ENCODE measurements around the gene SPG11.
"Not testable (repeated sequence)": the region's sequence is repeated elsewhere in the genome, so short reads cannot be mapped to it uniquely, and the experiment has no call there.

Gene SPG11, protein sequence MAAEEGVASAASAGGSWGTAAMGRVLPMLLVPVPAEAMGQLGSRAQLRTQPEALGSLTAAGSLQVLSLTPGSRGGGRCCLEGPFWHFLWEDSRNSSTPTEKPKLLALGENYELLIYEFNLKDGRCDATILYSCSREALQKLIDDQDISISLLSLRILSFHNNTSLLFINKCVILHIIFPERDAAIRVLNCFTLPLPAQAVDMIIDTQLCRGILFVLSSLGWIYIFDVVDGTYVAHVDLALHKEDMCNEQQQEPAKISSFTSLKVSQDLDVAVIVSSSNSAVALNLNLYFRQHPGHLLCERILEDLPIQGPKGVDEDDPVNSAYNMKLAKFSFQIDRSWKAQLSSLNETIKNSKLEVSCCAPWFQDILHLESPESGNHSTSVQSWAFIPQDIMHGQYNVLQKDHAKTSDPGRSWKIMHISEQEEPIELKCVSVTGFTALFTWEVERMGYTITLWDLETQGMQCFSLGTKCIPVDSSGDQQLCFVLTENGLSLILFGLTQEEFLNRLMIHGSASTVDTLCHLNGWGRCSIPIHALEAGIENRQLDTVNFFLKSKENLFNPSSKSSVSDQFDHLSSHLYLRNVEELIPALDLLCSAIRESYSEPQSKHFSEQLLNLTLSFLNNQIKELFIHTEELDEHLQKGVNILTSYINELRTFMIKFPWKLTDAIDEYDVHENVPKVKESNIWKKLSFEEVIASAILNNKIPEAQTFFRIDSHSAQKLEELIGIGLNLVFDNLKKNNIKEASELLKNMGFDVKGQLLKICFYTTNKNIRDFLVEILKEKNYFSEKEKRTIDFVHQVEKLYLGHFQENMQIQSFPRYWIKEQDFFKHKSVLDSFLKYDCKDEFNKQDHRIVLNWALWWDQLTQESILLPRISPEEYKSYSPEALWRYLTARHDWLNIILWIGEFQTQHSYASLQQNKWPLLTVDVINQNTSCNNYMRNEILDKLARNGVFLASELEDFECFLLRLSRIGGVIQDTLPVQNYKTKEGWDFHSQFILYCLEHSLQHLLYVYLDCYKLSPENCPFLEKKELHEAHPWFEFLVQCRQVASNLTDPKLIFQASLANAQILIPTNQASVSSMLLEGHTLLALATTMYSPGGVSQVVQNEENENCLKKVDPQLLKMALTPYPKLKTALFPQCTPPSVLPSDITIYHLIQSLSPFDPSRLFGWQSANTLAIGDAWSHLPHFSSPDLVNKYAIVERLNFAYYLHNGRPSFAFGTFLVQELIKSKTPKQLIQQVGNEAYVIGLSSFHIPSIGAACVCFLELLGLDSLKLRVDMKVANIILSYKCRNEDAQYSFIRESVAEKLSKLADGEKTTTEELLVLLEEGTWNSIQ (N-terminal part only)

DNA sequence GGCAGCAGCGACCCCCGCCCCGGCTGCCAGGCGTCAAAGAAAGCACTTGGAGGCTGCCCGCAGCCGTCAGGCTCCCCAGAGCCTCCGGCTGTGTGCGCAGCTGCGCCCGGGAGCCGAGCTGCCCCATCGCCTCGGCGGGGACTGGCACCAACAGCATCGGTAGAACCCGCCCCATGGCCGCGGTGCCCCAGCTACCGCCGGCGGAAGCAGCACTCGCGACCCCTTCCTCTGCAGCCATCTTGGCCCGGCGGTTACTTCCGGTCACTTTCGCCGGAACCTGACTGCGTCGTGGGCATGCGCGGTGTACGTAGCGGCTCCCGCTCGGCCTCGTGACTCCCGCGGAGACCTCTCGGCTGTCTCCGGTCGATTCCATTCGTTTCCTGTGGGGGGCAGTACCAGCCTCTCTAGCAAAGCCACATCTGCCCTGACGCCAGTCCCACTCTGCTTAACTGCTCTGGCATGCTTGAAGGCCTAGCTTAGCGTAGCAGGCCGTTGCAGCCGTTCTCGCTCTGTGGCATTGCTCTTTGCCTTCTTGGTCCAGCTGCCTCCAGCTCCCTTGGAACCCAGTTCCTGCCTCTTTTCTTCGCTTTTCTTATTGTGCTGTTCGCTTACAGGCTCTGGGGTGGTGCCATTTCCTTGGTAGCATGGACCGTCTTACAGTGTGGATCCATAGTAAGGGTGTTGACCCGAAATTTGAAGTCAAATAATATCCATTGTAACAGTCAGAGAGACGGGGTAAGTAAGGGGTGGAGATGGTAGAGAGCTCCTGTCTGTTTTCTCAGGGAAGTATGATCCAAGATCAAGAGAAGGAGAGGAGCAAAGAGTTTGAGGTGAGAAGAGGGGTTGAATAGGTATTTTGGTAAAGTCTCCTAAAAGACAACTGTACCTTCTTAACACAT is at the start of gene SPG11:
TSS of gene SPG11 (minus strand) at position 253 of the 899 bp plus-strand sequence. CDS start at position 238, 15 bp downstream.
- peak; percentile 86 to 93 for DNase-seq (ENCODE audit: low read depth in 1 of 2, low spot score in 1 of 2)

DNA sequence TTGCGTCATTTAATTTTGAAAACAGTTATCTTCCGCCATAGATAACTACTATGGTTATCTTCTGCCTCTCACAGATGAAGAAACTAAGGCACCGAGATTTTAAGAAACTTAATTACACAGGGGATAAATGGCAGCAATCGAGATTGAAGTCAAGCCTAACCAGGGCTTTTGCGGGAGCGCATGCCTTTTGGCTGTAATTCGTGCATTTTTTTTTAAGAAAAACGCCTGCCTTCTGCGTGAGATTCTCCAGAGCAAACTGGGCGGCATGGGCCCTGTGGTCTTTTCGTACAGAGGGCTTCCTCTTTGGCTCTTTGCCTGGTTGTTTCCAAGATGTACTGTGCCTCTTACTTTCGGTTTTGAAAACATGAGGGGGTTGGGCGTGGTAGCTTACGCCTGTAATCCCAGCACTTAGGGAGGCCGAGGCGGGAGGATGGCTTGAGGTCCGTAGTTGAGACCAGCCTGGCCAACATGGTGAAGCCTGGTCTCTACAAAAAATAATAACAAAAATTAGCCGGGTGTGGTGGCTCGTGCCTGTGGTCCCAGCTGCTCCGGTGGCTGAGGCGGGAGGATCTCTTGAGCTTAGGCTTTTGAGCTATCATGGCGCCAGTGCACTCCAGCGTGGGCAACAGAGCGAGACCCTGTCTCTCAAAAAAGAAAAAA is 49.0 kb upstream of the SPG11 start:
- DNase-seq (ENCODE audit: low read depth in 1 of 2, low spot score in 1 of 2), result peak in 1 of 2 donors; percentile 33

DNA sequence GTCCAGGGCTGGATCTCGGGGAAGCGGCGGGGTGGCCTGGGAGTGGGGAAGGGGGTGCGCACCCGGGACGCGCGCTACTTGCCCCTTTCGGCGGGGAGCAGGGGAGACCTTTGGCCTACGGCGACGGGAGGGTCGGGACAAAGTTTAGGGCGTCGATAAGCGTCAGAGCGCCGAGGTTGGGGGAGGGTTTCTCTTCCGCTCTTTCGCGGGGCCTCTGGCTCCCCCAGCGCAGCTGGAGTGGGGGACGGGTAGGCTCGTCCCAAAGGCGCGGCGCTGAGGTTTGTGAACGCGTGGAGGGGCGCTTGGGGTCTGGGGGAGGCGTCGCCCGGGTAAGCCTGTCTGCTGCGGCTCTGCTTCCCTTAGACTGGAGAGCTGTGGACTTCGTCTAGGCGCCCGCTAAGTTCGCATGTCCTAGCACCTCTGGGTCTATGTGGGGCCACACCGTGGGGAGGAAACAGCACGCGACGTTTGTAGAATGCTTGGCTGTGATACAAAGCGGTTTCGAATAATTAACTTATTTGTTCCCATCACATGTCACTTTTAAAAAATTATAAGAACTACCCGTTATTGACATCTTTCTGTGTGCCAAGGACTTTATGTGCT is 48.4 kb upstream of the SPG11 start:
- peak; percentile 45 to 50 for DNase-seq (ENCODE audit: low read depth in 1 of 2, low spot score in 1 of 2)

DNA sequence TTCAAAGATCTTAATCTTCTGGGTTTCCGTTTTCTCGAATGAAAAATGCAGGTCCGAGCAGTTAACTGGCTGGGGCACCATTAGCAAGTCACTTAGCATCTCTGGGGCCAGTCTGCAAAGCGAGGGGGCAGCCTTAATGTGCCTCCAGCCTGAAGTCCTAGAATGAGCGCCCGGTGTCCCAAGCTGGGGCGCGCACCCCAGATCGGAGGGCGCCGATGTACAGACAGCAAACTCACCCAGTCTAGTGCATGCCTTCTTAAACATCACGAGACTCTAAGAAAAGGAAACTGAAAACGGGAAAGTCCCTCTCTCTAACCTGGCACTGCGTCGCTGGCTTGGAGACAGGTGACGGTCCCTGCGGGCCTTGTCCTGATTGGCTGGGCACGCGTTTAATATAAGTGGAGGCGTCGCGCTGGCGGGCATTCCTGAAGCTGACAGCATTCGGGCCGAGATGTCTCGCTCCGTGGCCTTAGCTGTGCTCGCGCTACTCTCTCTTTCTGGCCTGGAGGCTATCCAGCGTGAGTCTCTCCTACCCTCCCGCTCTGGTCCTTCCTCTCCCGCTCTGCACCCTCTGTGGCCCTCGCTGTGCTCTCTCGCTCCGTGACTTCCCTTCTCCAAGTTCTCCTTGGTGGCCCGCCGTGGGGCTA is 47.8 kb upstream of the SPG11 start, which contains the start of the genes B2M and PATL2:
TSS of gene B2M (plus strand) at position 422 of the 647 bp plus-strand sequence. CDS start at position 452, 30 bp downstream.
TSS of gene PATL2 (minus strand) at position 228 of the 647 bp plus-strand sequence. CDS start 34,833 bp downstream, outside the sequence.
- DNase-seq (ENCODE audit: low read depth in 1 of 2, low spot score in 1 of 2), result peak; percentile 94

DNA sequence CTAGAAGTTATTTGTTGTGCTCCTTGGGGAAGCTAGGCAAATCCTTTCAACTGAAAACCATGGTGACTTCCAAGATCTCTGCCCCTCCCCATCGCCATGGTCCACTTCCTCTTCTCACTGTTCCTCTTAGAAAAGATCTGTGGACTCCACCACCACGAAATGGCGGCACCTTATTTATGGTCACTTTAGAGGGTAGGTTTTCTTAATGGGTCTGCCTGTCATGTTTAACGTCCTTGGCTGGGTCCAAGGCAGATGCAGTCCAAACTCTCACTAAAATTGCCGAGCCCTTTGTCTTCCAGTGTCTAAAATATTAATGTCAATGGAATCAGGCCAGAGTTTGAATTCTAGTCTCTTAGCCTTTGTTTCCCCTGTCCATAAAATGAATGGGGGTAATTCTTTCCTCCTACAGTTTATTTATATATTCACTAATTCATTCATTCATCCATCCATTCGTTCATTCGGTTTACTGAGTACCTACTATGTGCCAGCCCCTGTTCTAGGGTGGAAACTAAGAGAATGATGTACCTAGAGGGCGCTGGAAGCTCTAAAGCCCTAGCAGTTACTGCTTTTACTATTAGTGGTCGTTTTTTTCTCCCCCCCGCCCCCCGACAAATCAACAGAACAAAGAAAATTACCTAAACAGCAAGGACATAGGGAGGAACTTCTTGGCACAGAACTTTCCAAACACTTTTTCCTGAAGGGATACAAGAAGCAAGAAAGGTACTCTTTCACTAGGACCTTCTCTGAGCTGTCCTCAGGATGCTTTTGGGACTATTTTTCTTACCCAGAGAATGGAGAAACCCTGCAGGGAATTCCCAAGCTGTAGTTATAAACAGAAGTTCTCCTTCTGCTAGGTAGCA is 47.0 kb upstream of the SPG11 start:
- DNase-seq (ENCODE audit: low read depth in 1 of 2, low spot score in 1 of 2), result no peak

DNA sequence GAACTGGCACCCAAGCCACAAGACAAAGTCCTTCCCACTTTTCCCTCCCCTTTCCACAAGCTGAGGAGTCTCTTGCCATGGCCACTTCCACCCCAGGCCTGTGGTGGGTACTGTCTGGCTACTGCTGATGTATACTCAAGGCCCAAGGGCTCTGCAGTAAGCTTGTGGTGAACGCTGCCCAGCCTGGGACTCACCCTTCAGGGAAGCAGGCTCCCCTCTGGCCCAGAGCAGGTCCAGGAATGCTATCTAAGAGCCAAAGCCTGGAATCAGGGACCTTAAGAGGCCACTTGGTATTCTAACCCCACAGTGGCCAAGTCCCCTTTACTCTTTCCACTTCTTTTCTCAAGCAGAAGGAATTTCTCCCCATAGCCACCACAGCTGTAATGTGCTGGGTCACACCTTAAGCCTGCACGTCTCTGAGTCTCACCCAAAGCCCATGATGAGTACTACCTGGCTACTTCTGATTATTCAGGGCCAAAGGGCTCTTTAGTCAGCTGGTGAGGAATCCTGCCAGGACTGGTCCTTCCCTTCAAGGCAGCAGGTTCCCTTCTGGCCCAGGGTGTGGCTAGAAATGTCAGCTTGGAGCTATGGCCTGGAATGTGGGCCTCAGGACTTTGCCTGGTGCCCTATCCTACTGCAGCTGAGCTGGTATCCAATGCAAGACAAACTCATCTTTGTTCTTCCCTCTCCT is 43.6 kb upstream of the SPG11 start:
- no peak for DNase-seq (ENCODE audit: low read depth in 1 of 2, low spot score in 1 of 2)

DNA sequence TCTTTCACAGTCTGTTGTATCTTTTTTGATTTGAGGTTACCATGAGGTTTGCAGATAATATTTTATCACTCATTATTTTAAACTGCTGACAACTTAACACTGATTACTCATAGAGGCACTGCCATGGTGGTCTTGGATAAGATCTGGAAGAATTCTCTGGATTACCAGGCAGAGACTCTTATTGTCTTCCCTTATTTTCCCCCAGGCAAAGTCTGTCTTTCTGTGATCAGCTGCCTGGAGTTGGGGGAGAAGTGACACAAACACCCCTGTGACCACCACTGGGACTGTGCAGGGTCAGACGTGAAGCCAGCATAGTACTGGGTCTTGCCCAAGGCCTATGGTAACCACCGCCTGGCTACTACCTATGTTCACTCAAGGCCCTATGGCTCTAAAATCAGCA is 42.9 kb upstream of the SPG11 start:
- no peak for DNase-seq (ENCODE audit: low read depth in 1 of 2, low spot score in 1 of 2)

DNA sequence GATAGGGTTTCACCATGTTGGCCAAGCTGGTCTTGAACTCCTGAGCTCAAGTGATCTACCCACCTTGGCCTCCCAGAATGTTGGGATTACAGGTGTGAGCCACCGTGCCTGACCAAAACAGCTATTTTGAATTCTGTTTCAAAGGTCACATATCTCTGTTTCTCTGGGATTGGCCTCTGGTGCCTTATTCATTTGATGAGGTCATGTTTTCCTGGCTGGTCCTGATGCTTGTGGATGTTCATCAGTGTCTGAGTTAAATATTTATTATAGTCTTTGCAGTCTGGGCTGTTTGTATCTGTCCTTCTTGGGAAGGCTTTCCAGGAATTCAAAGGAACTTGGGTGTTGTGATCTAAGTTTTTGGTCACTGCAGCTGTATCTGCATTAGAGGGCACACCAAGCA is 42.5 kb upstream of the SPG11 start:
- no peak for DNase-seq (ENCODE audit: low read depth in 1 of 2, low spot score in 1 of 2)

DNA sequence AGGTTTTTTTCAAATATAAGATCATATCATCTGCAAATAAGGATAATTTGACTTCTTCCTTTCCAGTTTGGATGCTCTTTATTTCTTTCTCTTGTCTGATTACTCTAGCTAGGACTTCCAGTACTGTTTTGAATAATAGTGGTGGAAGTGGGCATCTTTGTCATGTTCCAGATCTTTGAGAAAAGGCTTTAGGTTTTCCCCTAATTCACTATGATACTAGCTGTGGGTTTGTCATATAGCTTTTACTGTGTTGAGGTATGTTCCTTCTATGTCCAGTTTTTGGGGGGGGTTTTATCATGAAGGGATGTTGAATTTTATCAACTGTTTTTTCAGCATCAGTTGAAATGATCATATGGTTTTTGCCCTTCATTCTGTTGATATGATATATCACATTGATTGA is 37.2 kb upstream of the SPG11 start:
- DNase-seq (ENCODE audit: low read depth in 1 of 2, low spot score in 1 of 2), result not testable (repeated sequence)

DNA sequence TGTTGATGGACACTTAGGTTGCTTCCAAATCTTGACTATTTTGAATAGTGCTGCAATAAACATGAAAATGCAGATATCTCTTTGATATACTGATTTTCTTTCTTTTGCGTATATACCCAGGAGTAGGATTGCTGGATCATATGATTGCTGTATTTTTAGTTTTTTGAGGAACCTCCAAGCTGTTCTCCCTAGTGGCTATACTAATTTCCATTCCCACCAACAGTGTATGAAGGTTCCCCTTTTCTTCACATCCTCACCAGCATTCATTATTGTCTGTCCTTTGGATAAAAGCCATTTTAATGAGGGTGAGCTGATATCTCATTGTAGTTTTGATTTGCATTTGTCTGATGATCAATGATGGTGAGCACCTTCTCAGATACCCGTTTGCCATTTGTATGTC is 35.2 kb upstream of the SPG11 start:
- DNase-seq (ENCODE audit: low read depth in 1 of 2, low spot score in 1 of 2), result no peak

DNA sequence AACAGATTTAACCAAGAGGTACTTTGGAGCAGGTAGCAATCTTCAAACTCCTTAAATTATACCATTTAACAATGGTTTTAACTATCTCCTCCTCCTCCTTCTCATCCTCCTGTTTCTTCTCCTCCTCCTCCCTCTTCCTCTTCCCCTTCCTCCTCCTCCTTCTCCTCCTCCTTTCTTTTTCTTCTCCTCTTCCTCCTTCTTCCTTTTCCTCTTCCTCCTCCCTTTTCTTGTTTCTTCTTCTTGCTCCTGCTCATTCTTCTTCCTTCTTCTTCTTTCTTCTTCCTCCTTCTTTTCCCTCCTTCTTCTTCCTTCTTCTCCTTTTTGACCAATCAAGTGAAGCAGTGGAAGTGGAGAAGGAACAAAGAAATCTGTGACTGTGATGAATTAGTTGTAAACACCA is 33.6 kb upstream of the SPG11 start:
- DNase-seq (ENCODE audit: low read depth in 1 of 2, low spot score in 1 of 2), result no peak

DNA sequence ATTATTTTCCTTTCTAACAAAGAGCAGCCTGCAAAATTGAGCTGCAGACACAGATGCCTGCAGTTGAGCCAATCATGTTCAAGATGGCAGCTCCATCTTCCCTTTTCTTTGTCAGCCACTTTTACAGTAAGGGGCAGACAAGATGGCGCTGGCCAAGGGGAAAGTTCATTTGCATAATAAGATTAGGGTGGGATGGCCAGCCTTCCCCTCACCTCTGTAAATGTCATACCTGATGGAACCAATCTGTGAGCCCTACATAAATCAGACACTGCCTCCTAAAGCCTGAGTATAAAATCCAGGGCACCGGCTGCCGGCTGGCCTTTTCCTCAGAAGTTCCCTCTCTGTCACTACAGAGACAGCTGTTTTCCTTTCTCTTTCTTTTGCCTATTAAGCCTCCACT is 31.8 kb upstream of the SPG11 start:
- DNase-seq (ENCODE audit: low read depth in 1 of 2, low spot score in 1 of 2), result no peak

- DNase-seq (ENCODE audit: low read depth in 1 of 2, low spot score in 1 of 2), result no peak
Measured at GRCh38 chr15:44694416-44694815, 31.0 kb upstream of the SPG11 start.

- no peak for DNase-seq (ENCODE audit: low read depth in 1 of 2, low spot score in 1 of 2)
Measured at GRCh38 chr15:44692659-44693058, 29.2 kb upstream of the SPG11 start.

- not testable (repeated sequence) for DNase-seq (ENCODE audit: low read depth in 1 of 2, low spot score in 1 of 2)
Measured at GRCh38 chr15:44690245-44690644, 26.8 kb upstream of the SPG11 start.

- not testable (repeated sequence) for DNase-seq (ENCODE audit: low read depth in 1 of 2, low spot score in 1 of 2)
Measured at GRCh38 chr15:44689318-44689717, 25.9 kb upstream of the SPG11 start.

Data from stimulated activated CD4-positive, alpha-beta T cell treated with anti-CD3 and anti-CD28 coated beads, Interleukin-15, amount 100 ng/mL, for 1 hour (primary cell).